Activated T-helper 9 cell treated with anti-CD3 and anti-CD28 coated beads, Interleukin-2, amount 50 U/mL, for 16 hours (primary cell): Measurements from ENCODE around the gene ZNF618.

Experiments used
- DNase-seq: peaks from one replicate; pipeline ENCODE4 v3.0.0-alpha.2; 2020; ENCODE audit warnings: low read depth

ZNF618 gene

GRCh38 chr9:114061292-114061691 lies 185.2 kb downstream of the ZNF618 start:
- no peak for DNase-seq

- DNase-seq = no peak
Measured at GRCh38 chr9:114061830-114062474, 185.8 kb downstream of the ZNF618 start.

DNA sequence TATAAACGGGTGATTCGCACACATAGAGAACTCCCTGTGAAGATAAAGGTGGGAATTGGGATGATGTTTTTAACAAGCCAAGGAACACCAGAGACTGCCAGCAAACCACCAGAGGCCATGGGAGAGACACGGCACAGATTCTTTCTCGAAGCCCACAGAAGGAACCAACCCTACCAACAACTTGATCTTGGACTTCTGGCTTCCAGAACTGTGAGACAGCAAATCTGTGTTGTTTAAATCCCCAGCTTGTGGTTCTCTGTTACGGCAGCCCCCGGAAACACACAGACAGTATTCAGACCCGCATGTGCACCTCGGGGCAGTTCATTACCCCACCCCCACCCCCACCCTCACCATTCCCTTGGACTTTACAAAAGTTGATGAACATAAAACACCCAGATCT lies 189.2 kb downstream of the ZNF618 start:
- DNase-seq = no peak

DNA sequence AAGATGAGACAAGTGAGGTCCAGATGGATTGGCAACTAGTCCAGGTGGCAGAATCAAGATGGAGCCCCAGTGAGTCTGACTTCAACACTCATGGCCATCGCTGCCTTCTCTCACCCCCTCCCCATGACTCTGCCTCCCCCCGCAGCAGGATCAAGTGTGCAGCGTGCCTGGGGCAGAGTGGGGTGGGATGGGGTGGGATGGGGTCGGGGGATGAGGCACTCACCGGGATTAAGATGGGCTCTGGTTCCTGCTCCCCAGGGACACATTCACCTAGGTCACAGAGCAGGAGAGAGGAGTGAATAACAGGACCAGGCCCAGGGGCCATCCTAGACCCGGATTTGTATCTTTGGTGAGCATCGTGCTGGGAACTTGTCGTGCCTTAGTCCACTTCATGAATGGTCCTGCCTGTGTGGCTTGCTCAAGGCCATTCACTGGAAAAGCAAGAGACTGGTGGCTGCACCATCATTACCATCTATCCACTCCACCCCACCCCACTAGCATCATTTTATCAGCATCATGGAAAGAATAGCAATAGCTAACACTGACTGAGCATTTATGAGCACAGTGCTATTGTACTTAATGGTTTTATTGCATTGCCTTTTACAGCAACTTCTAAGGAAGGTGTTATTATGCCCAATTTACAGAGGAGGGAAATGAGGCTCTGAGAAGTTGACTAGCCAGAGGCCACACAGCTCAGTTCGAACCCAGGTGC lies 193.5 kb downstream of the ZNF618 start:
- DNase-seq = no peak

DNA sequence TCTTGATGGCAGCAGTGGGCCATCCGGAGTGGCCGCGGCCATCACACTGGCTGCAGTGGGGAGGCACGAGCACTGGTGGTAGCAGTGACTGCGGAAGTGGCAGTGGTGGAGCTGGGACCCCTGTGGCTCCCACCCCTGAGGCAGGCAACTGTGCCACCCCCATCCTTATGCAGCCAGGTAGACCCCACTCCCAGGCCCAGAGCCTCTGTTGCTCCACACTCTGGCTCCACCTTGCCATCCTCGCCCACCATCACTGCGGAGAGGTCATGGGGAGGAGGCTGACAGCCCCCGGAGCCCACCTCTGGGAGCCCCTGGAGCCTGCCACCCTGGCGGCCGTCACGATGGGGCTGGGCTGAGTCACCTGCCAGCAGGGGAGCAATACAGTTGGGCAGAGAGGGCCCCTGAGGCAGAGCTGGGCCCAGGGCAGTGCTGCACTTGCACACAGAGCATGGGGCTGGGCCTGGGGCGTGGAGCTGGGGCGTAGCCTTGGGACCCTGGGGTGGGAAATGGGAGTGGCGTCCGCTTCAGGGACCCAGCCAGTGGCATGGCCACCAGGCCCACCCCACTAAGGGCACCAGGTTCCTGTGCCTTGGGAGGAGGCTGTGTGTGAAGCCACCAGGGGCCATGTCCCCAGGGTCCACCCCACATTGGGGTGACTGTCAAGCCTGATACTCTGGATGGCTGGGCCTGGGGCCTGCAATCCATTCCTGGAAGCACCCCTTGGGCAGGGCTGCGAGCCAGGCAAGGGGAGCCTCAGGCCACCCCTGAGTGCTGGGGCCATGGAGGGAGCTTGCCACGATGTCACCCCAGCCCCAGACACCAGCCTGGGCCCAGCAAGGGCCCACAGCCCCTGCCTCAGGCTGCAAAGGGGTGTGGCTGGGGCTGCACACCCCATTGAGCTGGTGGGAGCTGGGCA lies 194.3 kb downstream of the ZNF618 start:
- DNase-seq = no peak

DNA sequence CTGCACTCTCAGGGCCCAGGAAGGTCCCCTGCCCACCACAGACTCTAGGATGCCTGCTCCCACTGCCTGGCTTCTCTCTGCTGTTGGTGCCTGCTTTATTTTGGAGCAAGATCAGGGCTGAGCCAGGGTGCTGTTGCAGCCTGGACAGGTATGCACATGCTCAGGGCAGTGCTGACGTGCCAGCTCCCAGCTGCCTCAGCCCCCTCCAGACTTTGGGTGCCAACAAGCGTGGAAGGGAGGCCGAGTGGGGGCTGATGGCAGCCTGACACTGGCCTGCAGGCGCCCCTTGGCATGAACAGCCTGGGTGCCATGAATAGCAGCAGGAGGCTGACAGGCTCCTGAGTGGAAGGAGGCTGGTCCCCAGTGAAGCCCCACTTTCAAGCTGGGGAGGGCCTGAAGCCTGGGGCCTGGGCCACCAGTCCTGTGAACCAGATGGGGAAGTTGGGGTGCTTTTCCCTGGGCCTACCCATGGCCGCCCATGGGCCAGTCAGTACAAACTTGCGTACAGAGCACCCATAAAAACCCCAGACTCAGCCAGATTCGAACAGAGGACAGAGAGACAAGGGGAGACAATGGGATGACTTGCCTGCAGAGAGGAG lies 195.2 kb downstream of the ZNF618 start:
- DNase-seq = no peak

DNA sequence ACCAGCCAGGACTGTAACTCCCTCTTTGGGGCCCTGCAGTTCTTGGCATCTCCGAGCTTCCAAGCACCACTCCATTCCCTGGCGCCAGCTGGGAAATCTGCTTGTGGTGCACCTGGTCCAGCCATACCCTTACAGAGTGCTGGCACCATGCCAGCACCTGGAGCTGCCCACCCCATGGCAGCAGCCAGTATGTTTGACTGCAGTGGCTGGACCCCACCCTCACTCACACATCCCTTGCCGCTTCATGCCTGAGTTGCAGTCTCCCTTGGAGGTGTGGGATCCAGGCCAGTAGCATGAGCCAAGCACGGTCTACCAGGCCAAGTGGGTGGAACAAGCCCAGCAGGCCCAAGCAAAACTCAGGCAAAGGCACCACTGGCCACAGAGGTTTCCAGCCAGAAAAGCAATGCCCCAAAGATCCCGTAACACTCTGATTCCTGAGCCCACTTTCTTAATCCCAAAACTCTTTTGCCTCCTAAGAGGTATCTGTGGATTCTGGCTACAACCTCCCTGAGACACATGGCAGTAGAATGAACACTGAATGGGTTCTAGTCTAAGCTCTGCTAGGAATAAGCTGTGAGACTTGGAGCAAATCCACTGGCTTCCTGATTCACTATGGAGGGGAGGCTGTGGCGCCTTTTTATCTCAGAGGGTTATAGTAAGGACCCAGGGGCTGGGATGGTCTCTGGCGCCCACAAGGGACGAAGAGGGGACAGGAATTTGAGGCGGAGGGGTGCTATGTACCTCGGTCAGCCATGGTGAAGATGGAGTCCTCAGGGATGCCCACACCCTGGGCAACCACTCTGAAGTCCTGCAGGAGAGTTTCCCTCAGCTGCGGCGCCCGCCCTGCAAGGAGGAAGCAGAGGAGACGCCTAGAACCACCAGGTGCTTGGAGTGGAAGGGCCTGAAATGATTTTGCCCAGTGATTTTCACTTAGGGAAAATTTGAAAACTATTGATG lies 196.4 kb downstream of the ZNF618 start:
- DNase-seq = no peak

- no peak for DNase-seq
Measured at GRCh38 chr9:114075602-114076001, 199.5 kb downstream of the ZNF618 start.

GRCh38 chr9:114076237-114077161 lies 200.4 kb downstream of the ZNF618 start:
- no peak for DNase-seq

GRCh38 chr9:114077162-114077837 lies 201.2 kb downstream of the ZNF618 start:
- no peak for DNase-seq

GRCh38 chr9:114078021-114078780 lies 202.1 kb downstream of the ZNF618 start, which contains the start of gene AMBP:
TSS of gene AMBP (minus strand) at chr9:114078300. CDS start at chr9:114078209, 91 bp downstream.
- no peak for DNase-seq

DNA sequence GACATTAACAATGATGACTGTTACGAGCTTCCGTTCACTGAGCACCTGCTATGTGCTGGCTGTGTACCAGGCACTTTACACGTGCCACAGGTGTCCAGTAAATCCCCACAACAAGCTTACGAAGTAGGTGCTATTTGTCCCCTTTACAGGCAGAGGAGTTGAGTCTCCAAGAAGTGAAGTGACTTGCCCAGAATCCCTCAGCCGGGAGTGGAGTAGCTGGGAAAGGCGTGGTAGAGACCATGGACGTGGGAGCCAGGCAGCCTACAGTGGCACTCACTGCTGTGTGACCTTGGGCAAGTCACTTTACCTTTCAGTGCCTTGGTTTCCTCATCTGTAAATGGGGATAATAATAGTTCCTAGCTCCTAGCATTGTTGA lies 202.7 kb downstream of the ZNF618 start:
- no peak for DNase-seq

GRCh38 chr9:114080195-114080772 lies 204.2 kb downstream of the ZNF618 start:
- no peak for DNase-seq

DNA sequence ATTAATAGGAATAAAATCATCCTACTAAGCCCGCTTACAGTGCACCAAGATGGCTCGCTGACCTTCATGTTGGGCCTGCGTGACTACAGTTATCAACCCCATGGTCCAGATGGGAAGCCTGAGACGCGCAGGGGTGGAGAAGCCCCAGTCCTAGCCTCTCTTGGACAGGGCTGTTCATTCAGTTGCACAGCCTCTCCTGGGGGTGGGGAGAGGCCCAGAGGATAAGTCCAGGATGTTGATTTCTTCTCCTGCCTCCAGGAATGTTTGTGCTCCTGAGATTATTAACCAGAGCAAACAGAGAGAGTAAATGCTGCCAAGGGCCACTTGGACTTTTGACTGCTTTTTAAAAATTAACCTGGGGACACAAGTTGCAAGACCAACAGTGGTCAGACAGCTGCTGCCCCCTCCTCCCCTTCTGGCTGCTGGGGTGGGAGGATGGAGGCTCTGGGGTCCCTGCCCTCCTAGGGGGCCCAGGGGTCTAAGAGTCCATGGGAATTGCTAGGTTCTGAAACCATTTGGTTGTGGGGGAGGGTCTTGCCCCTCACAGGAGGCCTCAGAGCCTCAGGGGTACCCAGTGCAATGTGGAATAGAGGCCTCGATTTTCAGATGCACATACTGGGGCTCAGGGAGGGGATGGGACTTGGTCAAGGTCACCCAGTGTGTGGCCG lies 204.8 kb downstream of the ZNF618 start:
- DNase-seq = no peak

DNA sequence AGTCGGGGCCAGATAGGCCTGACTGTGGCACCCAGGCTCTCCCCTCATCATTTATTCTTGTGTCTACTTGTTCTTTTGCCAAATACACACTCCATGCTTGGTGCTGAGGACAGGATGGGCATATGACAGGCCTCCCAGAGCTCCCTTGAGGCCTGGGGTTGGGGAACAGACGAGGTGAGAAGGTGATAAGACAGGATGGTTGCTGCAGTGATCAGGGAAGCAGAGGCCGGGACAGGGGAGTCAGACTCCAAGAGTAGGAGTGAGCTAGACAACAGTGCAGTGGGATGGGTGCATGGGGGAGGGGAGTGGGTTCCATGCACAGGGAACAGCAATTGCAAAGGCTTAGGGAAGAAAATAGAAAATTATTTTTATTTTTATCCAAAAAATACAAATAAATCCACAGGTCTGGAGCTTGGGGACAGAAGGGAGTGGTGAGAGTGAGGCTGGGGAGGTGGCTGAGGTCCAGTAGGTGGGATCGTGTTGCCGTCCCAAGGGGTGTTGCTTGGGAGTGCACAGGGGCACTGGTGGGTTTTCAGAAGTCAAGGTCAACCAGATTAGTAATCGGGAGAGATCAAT lies 205.4 kb downstream of the ZNF618 start:
- DNase-seq = no peak

DNA sequence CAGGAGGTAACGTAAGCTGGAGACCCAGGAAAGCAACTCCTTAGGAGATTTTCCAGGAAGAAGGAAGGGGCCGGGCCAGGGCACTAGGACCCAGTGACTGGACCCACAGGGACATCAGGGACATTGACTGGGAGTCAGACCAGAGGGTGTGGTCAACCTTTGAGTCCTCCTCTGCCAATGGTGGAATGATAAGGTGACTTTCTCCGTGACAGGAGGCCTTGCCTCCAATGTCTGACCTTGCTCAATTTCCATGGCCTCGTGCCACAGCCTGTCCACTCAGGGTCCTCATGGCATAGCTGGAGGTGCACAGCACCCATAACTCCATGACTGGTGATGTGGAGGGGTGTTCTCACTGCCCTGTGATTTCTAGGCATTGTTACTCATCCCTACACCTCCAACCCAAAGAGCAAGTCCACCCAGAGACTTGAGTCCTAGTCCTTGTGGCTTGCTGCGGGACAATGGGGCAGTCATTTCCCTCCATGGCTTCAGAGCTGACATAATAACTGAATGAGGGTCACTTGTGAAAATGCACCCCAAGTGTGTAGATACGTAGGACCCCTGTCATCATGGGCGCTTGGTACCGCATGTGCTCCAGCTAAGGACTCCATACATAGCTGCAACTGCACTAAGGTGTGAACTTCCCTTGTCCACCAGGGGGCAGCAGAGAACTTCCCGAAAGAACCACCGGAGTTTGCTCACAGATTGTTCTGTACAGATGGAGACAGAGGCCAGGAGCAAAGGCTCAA lies 206.1 kb downstream of the ZNF618 start:
- DNase-seq = peak; percentile 56
